GM12891 (cell line): ENCODE data around the gene GNG10.
A peak's percentile ranks its signal among the peaks of the same experiment; 100 is the strongest.

ENCODE experiments used
- DNase-seq: peaks from one replicate; pipeline ENCODE4 v3.0.0; 2011; ENCODE audit warnings: low spot score; ENCODE audit not compliant: insufficient read length
- FAIRE-seq: peaks from 2 replicates; lab custom pipeline; 2011; peaks lifted over from hg19 to GRCh38; lab: Jason Lieb, UNC
- PAX5 ChIP-seq: IDR thresholded peaks from 2 replicates; pipeline ENCODE4 v1.6.1; 2011; ENCODE audit warnings: low read length, moderate library complexity, mild to moderate bottlenecking; ENCODE audit not compliant: insufficient read depth, severe bottlenecking
- POLR2A ChIP-seq: IDR thresholded peaks from 2 replicates; pipeline ENCODE4 v1.6.1; 2011; ENCODE audit warnings: low read depth, low read length, control low read depth
- POLR2AphosphoS5 ChIP-seq: IDR thresholded peaks from 2 replicates; pipeline ENCODE4 v1.6.1; 2011; ENCODE audit warnings: low read depth, low read length, control low read depth
- POU2F2 ChIP-seq: IDR thresholded peaks from 2 replicates; pipeline ENCODE4 v1.6.1; 2011; ENCODE audit warnings: low read depth, mild to moderate bottlenecking, control low read depth, low read length, moderate library complexity
- SPI1 ChIP-seq: IDR thresholded peaks from 2 replicates; pipeline ENCODE4 v1.6.1; 2011; ENCODE audit warnings: low read depth, low read length, control low read depth
- TAF1 ChIP-seq: IDR thresholded peaks from 2 replicates; pipeline ENCODE4 v1.6.1; 2011; ENCODE audit warnings: low read depth, low read length, control low read depth

Gene GNG10

DNA sequence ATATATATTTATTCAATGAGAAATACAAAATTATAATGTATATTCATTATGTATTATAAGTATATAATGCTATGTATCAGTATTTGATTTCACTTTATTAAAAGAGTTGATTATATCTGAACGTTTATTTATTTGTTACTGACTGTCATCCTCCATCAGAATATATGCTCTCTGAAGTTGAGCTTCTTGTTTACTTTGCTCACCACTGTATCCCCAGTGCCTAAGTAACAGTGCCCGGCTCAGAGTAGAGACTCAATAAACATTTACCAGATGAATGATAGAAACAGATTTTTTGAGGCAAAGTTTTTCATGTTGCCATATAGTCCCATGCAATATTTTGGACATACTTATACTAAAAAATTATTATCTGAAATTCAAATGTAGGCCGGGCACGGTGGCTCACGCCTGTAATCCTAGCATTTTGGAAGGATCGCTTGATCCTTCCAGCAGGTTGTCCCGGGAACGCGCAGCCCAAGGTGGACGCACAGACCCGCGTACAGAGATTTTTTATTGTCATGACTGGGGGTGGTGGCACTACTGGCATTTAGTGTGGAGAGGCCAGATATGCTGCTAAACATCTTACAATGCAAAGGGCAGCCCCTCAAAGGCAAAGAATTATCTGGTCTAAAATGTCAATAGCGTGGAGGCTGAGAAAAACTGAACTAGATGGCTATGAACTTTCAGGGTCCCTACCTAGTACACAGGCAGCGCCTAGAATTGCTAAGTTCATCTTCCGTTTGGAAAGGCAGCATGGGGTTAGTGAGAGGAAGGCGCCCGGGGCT is 31.0 kb upstream of the GNG10 start:
- DNase-seq (no peak), FAIRE-seq (no peak)
- TF ChIP-seq POLR2A (no peak), POLR2AphosphoS5 (no peak), TAF1 (no peak), SPI1 (no peak), POU2F2 (no peak), PAX5 (no peak)

DNA sequence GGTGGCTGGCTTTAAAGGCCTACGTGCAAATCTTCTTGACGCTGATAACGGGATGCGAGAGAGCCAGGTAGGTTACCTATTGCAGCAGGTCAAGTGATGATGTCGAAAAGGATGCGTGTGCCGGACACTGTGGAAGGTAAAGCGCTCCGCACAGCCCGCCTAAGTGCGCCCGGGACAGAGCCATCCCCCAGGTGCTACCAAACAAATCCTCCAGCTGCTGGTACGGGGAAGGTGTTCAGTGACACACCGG is 30.5 kb upstream of the GNG10 start:
- DNase-seq, result no peak
- FAIRE-seq, result no peak
- TF ChIP-seq PAX5 (no peak), SPI1 (no peak), POU2F2 (no peak), POLR2A (no peak), POLR2AphosphoS5 (no peak), TAF1 (no peak)

DNA sequence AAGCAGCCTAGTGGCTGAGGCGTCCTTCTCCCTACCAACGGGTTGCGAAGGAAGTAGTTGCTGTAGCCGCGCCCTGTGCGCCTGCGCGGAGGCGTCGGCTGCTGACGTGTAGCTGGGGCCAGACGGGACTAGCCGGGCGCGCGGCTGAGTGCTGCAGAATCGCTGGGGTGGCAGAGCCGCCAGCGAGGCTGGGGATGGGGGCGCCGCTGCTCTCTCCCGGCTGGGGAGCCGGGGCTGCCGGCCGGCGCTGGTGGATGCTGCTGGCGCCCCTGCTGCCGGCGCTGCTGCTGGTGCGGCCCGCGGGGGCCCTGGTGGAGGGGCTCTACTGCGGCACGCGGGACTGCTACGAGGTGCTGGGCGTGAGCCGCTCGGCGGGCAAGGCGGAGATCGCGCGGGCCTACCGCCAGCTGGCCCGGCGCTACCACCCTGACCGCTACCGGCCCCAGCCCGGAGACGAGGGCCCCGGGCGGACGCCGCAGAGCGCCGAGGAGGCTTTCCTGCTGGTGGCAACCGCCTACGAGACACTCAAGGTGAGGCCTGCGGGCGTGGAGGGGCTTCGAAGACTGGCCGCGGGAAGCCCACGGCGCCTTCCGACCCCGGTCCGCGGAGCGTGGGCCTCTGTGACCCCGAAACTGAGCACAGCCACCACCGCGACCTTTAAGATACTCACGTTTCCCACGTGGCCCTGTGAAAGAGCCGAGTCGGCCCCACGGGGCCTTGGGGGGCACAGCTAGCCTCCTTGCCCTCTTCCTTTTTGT is 30.0 kb upstream of the GNG10 start, which contains the start of gene DNAJC25:
Gene DNAJC25 (plus strand): TSS at position 121 of the 758 bp plus-strand sequence. CDS start 74 bp downstream, at position 195.
- peak; percentile 99 for DNase-seq
- TF ChIP-seq POLR2A (peak; percentile 99), PAX5 (peak; percentile 46), POLR2AphosphoS5 (peak; percentile 94), SPI1 (no peak), TAF1 (peak; percentile 91), POU2F2 (peak; percentile 76; the same call in 1 of the 2 replicates)
- FAIRE-seq, result peak; percentile 99

GRCh38 chr9:111632060-111632459 is 29.3 kb upstream of the GNG10 start:
- TF ChIP-seq POLR2AphosphoS5 (no peak), SPI1 (no peak), PAX5 (no peak), TAF1 (no peak), POLR2A (no peak), POU2F2 (no peak)
- no peak for FAIRE-seq
- no peak for DNase-seq

DNA sequence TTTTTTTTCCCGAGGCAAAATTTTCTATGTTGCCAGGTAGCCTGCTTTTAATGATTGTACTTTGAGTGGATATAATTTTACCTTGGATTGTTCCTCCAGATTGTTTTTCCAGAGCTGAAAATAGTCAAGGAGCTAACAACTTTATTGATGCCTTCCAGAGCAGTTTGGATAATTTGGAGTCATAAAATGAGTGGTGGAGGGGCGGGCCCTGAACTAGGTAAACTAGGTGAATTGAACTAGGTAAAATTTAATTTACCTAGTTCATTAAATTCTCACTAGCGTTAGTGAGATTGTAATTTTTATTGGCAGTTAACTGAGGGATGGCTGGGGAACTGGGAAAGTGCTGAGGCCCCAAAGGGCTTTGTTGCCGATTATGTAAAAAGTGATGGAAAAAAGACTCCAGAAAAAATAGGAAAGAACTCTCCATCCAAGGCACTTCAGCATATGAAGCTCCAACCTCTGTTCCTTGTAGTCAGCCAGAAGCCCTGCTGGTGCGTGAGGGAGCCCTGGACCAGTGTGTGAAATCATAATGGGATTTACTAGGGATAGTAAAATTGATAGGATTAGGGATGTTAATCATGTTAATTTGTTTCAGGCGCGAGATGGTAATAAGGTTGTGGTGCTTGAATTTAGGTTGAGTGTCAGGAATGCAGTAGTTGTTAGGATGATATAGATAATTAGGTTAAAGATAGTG is 28.6 kb upstream of the GNG10 start:
- FAIRE-seq, result no peak
- DNase-seq, result no peak
- no peak for TF ChIP-seq TAF1
- no peak for TF ChIP-seq PAX5
- TF ChIP-seq SPI1, result no peak
- no peak for TF ChIP-seq POLR2A
- TF ChIP-seq POLR2AphosphoS5, result no peak
- no peak for TF ChIP-seq POU2F2

DNA sequence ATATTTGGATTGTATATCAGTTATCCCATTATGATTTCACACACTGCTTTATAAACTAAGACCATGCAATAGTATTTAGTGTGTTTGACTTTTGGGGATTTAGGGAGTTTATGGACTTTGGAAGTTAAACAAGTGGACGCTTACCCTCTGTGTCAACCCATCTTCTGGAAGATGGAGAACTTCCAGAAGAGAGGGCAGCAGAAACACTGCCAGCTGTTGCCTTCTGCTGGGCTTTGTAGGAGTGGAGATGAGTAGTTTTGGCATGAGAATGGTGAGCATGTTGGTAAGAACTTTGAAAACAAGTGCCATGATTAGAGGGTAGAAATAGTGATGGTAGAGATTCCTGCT is 28.0 kb upstream of the GNG10 start:
- DNase-seq, result no peak
- FAIRE-seq, result no peak

DNA sequence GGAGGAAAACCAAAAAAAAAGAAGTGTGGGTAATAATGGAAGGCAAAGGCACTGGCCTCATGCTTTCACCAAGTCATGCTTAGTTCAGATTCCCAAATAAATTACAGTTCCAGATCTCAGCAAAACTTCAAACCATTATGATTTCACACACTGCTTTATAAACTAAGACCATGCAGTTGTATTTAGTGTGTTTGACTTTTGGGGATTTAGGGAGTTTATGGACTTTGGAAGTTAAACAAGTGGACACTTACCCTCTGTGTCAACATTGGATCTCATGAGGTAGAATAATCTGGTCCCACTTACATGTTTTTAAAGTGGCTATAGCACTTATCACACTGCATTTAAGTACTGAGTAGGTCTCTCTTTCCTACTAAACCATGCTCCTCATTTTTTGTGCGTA is 26.5 kb upstream of the GNG10 start:
- TF ChIP-seq POU2F2, result no peak
- TF ChIP-seq POLR2A, result no peak
- TF ChIP-seq PAX5, result no peak
- TF ChIP-seq SPI1, result no peak
- TF ChIP-seq TAF1, result no peak
- no peak for TF ChIP-seq POLR2AphosphoS5
- DNase-seq (no peak), FAIRE-seq (no peak)

More for the DNA sequence above, 28.0 kb upstream of the GNG10 start:
- TF ChIP-seq POU2F2 (no peak), SPI1 (no peak), PAX5 (no peak), TAF1 (no peak), POLR2A (no peak), POLR2AphosphoS5 (no peak)

- TF ChIP-seq POLR2AphosphoS5 (no peak), PAX5 (no peak), POU2F2 (no peak), TAF1 (no peak), POLR2A (no peak), SPI1 (no peak)
- FAIRE-seq (no peak), DNase-seq (no peak)
Measured at GRCh38 chr9:111637421-111637950, 23.9 kb upstream of the GNG10 start.

DNA sequence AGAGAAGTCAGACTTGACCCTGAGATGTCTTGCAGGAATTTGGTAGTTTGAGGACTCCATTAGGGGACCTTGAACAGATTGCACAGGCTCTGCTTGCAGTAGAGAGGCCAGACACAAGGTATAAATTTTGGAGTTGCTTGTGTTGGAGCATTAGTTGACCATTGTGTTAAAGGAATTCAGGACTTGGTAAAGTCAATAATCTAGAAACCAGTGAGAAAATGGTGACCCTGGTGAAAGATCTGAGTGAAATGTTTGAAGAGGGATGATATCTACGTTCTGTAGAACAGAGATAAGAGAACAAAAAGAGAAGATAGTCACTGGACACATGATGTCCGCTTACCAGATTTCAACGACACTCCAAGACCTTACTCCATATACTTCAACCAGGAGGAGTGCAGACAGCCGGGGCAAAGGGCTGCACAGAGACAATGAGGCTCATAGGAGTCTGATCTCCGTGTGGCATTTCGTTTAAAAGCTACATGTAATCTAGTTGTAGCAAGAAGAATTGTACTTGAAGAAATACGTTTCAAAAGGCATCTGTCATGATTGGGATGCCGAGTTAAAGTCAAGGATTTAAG is 17.1 kb upstream of the GNG10 start:
- FAIRE-seq (no peak), DNase-seq (no peak)
- no peak for TF ChIP-seq POU2F2
- TF ChIP-seq POLR2A, result no peak
- TF ChIP-seq TAF1, result no peak
- no peak for TF ChIP-seq PAX5
- TF ChIP-seq POLR2AphosphoS5, result no peak
- no peak for TF ChIP-seq SPI1
